AG08396 (cell line): ENCODE results near the gene MACROD2.
"Not testable (repeated sequence)": the region's sequence is repeated elsewhere in the genome, so short reads cannot be mapped to it uniquely, and the experiment has no call there.

Source experiments
- DNase-seq: peaks from one replicate; pipeline ENCODE4 v3.0.0; 2012; ENCODE audit warnings: low spot score, mixed read lengths

MACROD2 gene

DNA sequence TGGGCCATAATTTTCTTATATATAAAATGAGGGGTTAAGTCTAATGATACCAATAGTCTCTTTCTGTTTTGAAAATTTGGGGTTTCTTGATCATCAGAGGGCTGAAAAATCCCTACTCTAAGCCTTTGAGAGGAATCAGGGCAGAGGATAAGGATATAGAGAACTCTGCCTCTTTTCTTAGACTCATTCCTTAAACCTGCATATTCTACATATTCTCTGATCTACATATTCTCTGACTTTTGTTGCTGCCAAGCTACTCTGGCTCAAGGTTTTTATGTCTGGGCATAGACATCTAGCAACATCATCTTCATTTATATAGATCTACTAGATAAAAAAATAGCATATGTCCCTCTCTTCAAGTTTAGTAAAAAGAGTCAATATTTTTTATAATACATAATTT, 270.9 kb downstream of the MACROD2 start:
- no peak for DNase-seq

DNA sequence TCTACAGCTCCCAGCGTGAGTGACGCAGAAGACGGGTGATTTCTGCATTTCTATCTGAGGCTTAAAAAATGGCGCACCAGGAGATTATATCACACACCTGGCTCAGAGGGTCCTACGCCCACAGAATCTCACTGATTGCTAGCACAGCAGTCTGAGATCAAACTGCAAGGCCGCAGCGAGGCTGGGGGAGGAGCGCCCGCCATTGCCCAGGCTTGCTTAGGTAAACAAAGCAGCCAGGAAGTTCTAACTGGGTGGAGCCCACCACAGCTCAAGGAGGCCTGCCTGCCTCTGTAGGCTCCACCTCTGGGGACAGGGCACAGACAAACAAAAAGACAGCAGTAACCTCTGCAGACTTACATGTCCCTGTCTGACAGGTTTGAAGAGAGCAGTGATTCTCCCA, 275.4 kb downstream of the MACROD2 start:
- not testable (repeated sequence) for DNase-seq

DNA sequence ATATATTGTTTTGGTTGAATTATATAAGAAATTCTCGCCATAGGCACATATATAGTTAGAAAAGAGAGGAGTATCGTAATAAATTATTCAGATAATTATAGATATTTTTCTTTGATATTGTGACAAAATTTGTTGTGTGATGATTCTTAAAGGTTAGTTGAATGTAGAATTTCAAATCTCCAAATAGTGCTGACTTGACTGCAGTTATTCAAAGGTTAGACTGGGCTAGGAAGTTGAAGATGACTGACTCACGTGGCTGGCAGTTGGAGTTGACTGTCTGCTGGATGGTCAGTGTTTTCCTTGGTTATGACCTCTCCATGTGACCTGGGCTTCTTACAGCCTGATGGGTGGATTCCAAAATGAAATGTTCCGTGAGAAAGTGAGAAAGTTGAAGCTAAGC, 286.8 kb downstream of the MACROD2 start:
- DNase-seq: no peak

DNA sequence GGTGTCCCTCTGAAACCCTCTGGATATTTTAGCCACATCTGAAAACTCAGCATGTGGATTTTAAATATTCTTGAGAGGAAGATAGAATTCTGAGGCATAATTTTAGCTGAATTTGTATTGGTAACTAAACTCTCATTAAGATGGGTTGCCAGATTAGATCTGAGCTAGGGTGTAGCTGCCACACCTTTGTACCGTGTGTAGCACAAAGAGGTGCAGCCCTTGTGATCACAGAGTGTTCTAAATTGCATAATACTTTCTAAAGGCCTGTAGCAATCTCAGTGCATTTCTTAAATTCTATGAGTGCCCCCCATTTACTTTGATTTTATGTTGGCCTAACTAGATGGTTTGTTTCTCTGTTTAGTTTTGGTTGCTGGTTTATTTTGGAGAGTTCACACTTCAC, 289.1 kb downstream of the MACROD2 start:
- DNase-seq: no peak

DNA sequence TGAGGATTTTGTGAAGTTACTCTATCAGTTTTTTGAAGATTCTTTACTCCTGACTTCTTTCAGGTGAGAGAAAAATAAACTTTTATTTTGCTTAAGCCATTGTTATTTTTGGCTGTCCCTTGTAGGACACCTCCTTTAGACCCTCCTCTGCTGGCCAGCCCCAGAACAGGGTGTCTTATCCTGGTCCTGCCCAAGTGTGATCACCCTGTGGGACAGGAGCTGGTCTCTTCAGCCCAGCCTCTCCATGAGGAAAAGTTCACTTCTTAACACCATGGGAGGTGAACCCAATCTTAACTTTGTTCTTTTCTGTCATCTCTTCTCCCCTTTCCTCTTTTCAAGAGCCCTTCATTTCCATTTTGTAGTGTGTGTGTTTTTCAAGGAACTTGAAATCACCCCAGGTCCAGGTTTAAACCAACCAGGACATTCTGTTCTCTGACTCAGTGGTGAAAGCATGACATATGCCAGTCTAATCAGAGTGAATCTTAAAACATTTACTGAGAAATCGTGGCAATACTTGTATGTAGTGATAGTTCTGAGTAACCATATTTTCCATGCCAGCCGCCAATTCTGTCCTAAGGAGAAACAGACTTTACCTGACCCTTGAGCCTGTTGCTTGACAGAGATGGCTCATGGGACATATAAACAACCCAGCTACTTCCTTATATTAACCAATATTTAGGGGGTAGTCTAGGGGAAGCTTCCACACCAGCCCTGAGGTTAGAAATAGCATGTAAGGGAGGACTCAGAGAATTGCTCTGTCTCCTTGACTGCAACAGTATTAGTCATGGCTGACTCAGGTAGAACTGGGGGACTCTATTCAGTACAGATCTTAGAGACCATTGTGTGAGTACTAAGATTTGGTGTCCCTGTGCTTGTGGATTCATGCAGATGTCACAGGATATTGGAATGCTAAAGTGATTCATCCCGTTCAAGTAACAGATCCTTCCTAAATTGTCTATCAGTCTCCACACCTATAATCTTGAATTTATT, 293.3 kb downstream of the MACROD2 start:
- DNase-seq: peak; percentile 29

DNA sequence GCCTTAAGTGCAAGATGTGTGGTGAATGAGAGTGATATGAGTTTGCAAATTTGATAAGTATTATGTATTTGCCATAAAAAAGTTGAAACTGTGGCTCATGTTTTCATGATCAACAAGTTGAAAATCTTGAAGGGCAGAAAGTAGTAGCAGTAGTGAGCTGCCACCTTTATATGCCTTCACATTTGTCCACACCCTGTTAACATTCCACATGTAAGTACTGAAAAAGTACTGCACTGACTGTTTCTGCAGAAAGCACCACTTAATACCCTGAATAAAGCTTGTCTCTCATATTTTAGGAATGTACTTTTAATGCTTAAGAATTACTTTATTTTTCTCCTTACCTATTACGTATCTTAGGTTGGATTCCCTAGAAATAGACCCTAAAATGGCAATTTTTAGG, 296.2 kb downstream of the MACROD2 start:
- no peak for DNase-seq

DNA sequence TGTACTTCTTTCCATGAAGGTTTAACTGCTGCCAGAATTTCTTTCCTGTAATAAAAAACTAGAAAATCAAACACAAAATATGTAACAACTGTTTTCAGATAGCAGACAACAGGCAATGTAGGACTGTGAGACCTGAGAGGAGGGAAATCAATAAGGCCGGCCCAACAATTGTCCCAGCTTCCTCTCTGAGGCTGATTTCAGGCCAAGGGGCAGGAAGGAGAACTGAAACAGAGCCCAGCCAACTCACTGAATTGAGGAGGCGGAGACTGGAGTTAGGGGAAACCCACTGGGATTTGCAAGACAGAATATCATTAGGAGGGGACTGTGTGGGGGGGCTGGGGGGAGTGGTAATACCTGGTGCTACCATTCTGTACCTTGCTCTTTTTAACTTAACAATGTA, 299.9 kb downstream of the MACROD2 start:
- no peak for DNase-seq

DNA sequence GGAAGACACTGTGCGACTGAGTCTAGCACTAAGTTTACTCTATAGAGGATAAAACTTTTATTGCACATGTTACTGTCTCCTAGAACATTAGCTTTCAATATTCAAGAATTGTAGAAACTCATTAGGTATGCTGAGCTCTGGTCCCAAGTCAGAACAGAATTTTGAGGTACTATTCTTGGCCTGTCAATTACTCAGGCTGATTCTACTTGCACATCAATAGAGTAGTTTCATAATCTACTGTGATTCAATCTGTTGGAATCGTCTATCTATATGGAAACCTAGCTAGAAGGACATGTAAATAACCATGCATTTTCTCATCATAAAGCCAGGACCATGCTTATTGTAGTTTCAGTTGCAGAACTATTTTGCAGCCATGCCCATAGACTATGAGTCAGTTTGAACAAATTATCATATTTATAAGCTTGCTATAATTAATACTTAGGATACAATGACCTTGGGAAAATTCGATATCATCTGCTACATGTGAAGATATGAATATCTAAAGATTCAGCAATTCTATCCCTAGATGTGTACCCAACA, 300.5 kb downstream of the MACROD2 start:
- DNase-seq: no peak

DNA sequence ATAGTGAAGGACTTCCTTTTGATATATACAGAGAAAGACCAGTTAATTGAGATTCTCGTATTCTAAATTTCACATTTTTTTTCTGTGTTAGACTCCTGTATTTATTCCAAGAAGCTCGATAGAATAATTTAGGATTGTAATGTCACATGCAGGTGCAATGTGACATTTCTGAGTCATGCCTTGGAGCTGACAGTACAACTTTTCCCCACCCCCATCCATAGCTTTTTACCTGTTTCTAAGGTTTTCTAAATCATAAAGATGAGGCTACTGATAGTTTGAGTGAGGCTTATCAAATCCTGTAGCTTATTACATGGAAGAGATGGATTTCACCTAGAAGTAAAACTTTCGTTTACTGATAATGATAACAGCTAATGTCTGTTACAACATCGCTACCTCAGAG, 304.5 kb downstream of the MACROD2 start:
- DNase-seq: no peak

DNA sequence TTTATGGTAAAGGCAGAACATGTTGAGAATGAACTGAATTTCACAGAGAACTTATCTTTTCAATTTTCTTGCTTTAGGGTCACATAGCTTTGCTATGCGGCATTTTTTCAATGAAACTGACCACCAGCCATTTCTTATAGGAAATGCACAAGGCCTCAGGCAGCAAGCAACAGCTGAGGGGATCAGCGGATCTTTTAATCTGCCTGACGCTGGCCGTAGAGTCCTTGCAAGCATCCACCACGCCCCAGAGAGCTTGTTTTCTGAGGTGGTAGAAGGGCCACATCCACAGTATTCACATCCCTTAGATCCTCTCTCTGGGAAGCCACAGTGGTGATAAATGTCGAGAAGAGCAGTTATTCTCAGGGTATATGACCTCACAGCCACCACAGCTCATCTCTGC, 307.8 kb downstream of the MACROD2 start:
- no peak for DNase-seq

DNA sequence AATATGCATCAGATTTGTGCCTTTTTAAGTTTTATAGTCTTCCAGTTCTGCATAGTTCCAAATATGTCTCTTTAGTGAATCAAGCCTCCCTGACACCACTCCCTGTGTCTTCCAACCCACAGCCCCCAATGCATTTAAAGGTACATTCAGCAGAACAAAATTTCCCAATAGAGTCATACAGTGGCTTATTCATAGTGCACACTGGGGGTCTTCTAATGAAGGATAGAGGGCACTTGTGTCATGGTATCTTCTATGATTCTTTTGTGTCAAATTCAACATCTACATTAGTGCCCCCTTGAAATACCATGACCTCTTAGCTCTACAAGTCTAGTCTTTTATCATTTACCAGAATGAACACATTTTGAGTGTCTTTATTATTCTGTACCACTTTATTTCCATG, 308.3 kb downstream of the MACROD2 start:
- DNase-seq: no peak

DNA sequence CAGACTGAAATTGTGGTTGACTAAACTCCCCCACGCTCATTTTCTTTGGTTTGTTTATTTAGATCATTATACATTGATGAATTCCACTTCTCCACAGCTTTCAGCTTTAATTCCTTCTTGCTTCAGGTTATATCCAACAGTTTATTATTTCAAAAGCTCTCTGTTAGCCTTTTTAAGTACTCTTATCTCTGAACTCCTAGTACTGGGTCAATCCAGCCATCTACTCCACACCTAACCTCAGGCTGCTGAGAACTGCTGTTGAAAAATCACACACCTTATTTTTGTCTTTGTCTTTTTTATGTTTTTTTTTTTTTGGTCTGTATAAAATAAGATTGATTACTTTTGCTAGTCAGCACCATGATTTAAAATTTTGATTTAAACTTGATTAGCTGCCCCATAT, 309.2 kb downstream of the MACROD2 start:
- no peak for DNase-seq

DNA sequence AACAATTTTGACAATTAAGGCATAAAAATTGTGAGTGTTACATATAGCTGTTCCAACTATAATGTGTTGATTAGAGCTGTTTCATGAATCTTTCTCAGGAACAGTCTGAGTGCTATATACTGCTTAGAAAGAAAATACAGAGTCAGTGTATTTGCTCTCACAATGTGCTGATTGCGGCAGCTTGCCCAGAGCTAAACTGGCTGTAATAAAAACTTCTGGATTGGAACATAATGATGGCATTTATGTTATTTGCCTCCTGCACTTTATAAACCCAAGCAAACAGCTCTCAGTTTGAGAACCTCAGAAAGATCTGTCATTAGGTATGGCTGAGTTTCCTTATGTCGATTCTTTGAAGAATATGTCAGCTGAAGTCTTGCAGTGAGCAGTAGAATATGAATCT, 312.6 kb downstream of the MACROD2 start:
- DNase-seq: no peak

DNA sequence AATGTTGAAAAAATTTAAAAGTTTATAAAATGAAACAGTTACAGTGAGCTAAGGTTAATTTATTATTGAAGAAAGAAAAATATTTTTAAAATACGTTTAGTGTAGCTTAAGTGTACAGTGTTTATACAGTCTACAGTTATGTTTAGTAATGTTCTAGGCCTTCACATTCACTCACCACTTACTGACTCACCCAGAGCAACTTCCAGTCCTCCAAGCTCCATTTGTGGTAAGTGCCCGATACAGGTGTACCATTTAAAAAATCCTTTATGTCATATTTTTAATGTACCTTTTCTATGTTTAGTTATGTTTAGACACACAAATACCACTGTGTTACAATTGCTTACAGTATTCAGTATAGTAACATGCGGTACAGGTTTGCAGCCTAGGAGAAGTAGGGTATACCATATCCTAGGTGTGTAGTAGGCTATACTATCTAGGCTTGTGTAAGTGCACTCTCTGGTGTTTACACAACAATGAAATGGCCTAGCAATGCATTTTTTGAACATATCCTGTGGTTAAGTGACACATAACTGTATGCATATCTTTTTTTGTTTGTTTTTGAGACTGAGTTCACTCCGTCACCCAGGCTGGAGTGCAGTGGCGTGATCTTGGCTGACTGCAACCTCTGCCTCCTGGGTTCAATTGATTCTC, 315.8 kb downstream of the MACROD2 start:
- DNase-seq: no peak

DNA sequence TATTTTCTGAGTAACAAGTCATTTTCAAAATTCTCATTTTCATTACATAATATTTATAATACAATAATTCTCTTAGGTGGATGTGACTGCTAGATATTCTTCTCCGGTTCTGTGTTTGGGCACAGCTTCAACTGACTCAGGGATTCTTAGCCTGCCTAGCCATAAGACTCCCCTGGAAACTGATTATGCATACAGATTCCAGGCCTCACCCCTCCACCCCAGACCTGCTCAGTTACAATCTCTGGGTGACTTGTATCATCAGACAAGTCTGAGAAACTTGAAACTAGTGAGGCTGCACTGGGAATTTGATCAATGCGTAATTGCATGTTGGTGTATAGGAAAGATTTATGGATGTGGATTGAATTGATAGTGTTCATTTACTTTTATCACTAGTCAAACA, 316.7 kb downstream of the MACROD2 start:
- DNase-seq: no peak

DNA sequence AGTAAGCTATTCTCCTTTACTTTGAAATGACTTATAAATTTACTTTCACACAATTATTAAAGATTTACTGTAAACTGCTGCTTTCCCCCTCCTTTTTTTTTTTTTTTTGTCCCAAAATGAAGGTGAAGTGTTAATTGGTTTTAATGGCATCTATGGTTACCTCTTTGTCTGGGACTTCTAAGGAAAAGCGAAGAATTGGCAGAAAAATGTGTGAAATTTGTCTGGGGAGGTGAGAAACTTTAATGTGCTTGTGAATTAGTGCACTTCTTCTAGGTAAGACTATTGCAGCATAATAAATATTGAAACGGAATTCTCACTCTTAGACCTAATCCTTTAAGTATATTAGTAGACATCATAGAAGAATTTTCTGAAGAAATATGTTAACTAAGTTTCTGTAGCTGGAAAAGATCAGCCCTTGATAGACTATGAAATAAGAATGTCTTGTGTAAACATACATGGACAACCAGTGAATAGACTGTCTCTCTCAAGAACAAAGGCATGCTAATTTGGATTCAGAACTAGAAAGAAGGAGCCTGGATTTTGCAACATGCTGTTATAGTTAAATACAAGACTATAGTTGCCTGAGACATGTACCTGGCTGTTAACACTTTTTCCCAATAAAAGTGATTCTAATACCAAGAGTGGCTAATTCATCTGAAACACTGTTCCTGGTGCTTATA, 318.2 kb downstream of the MACROD2 start:
- DNase-seq: no peak

DNA sequence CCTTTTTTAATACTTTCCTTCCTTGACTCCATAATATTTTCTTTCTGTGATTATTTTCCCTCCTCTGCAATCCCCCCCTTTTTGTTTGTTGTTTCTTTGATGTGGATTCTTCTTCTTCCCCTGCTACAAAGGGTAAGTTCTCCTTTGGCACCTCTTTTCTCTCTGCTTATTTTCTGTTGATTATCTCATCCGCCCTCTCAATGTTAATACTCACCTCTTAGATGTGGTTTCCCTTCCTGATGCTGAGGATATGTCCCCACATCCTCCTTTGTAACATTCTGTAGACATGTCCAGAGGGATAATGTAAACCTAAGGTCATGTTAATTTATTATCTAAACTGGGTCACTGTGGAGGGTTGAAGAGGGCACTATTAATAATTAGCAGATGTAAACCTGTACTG, 324.4 kb downstream of the MACROD2 start:
- no peak for DNase-seq

DNA sequence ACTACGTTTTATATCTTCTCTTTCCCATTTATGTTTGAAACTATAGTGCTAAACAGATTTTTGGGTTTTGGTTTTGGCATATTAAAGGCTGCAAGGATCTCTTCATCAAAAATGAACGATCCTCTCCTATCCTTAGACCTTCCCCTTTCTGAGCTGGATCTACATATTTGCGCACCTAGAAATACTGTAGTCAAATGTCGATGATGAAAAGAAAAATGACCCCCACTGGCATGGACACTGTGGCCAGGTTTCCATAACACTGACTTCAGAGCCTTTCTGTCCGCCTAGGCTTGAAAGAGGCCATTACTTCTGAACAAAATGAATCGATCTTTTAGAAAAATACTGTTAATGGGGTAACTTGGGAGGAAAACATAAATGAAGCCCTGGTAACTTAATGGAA, 336.3 kb downstream of the MACROD2 start:
- no peak for DNase-seq

DNA sequence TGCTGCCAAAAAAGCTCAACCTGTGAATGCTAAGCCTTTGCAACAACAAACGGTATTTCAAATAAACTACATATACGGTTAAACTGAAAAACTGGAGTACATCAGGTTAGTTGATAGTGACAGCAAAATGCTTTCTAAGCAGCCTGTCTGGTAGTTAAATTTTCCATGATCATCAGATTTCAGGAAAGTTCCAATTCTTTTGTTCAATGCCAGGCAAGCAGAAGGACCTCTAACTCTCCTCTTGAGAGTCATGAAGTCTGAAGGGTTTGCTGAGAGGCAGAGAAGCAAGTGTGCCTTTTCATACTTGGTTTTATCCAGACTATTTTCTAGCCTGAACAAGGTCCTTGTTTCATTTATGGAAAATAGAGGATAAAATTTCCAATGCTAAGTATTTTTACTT, 337.6 kb downstream of the MACROD2 start:
- DNase-seq: no peak

DNA sequence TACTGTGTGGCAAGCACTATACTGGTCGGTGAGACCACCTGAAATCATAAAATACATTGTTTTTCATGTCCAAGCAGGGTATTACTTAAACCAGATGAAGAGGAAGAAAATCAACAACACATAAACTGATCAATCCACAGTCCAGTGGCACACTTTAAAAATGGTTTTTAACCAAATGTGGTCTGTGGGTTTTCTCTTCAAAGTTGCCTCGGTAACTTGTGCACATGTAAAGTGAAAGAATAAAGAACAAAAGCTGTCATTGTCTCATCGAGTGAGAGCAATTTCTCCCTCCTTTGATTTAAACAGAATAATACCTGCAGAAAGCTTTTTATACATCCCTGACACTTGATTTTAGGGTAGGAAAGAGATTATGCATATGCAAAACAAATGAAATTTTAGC, 338.4 kb downstream of the MACROD2 start:
- DNase-seq: no peak

DNA sequence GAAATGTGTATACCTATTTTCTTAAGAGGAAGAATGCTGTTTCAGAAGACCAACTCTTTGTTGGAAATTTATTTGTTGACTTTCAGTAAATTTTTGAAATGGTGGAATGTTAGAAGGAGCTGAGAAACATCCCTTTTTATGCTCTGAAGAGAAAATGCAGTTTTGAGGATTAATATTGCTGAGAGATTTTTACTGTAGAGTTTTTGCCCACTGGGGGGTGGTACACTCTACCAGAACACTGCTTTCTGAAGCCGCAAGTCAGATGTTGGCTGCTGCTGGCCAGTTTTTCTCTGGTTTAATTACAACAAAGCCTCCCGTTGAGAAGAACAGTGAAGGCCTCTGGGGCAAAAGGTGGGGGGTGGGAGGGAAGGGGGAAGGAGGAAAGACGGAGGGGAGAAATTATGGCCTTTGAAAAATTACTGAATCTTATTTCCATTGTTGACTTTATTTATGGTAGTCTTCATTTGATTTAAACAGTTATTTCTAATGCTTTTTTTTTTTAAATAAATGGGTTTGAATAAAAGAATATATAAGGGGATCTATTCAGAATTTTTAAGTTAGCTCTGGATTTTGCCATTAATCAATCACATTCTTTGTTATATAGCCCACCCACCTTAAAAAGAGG, 339.1 kb downstream of the MACROD2 start:
- DNase-seq: peak; percentile 16

DNA sequence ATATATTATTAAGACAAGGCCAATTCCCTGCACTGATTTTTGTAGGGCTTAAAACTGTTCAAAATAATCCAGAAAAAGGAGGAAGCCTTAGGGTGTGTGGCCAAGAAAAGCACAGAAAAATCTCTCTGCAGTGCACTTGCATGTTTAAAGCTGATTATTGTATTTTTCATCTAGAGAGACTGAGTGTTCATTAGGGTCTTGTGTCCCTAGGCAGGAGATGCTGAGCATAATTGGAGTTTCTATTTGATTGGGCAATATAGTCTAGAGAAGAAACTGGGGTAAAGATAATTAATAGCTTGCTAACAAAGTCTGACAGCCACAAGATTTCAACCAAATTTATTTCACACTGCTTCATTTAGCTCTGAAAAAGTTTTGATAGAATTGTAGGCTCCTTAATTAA, 339.7 kb downstream of the MACROD2 start:
- DNase-seq: no peak
